ENCODE data around the gene TADA2B.

Gene TADA2B

GRCh38 chr4:7018281-7018680, 24.9 kb upstream of the TADA2B start:
- no peak for DNase-seq

- DNase-seq: no peak
Measured at GRCh38 chr4:7019367-7019766, 23.8 kb upstream of the TADA2B start.

GRCh38 chr4:7020290-7020689, 22.9 kb upstream of the TADA2B start:
- no peak for DNase-seq

- DNase-seq: no peak
Measured at GRCh38 chr4:7020856-7021255, 22.3 kb upstream of the TADA2B start.

- DNase-seq: no peak
Measured at GRCh38 chr4:7021355-7021754, 21.8 kb upstream of the TADA2B start.

- DNase-seq: no peak
Measured at GRCh38 chr4:7021930-7022664, 21.1 kb upstream of the TADA2B start.

GRCh38 chr4:7023486-7023885, 19.7 kb upstream of the TADA2B start:
- DNase-seq: no peak

GRCh38 chr4:7023901-7024300, 19.3 kb upstream of the TADA2B start:
- no peak for DNase-seq

- DNase-seq: no peak
Measured at GRCh38 chr4:7024336-7024890, 18.8 kb upstream of the TADA2B start.

GRCh38 chr4:7025040-7025602, 18.1 kb upstream of the TADA2B start:
- no peak for DNase-seq

GRCh38 chr4:7026107-7026506, 17.1 kb upstream of the TADA2B start:
- DNase-seq: no peak

GRCh38 chr4:7027284-7027683, 15.9 kb upstream of the TADA2B start:
- no peak for DNase-seq

GRCh38 chr4:7027913-7028312, 15.3 kb upstream of the TADA2B start:
- DNase-seq: no peak

GRCh38 chr4:7029212-7029611, 14.0 kb upstream of the TADA2B start:
- DNase-seq: no peak

- DNase-seq: no peak
Measured at GRCh38 chr4:7029921-7030320, 13.3 kb upstream of the TADA2B start.

- no peak for DNase-seq
Measured at GRCh38 chr4:7030856-7031255, 12.3 kb upstream of the TADA2B start.

- DNase-seq: no peak
Measured at GRCh38 chr4:7031558-7032449, 11.4 kb upstream of the TADA2B start.

GRCh38 chr4:7032596-7032995, 10.6 kb upstream of the TADA2B start:
- DNase-seq: no peak

- no peak for DNase-seq
Measured at GRCh38 chr4:7034262-7035081, 8.7 kb upstream of the TADA2B start.

GRCh38 chr4:7037425-7037824, 5.7 kb upstream of the TADA2B start:
- DNase-seq: no peak

GRCh38 chr4:7040765-7041164, 2.4 kb upstream of the TADA2B start:
- DNase-seq: no peak

GRCh38 chr4:7041246-7041645, 1.9 kb upstream of the TADA2B start:
- no peak for DNase-seq
